Measurements from ENCODE around the gene CAMKK1.

The CAMKK1 gene

DNA sequence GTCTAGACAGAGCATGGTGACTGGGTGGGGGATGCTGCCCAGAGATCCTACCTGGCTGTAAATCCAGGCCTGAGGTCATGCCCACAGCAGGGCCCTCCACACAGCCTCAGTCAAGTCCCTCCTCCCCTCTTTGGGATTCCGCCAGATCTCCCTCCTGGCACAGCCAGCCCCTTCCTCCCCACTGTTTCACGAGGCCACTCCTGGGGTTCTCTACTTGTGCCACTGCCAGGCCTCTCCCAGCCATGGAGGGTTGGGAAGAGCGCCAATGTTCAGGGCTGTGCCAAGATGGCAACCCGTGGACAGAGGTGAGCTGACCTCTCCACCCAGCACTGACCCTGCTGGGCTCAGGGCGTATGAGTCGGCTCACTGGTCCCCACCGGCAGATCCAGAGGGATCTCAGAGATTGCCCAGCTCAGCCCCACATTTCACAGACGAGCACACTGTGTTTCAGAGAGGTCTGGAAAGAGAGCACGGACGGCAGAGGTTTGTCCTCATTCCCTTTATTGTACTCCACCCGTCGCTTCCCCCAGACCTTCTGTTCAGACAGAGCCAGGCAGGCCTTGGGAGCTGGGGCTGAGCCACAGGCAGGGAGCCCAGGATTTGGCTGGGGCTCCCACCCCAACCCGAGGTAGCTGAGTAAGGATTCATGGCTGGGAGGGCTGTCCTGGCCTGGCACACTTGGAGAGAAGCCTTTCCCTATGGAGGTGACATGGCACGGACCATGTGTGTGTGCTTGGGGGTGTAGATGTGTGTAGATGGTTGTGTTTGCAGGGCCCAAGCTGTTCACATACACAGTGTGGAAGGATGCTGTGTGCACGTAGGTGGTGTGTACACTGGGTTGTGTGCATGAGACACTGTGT, 3.5 kb upstream of the CAMKK1 start:
- DNase-seq (ENCODE audit: low read depth in 2 of 2): no peak

GRCh38 chr17:3895354-3895753, 2.5 kb upstream of the CAMKK1 start:
- DNase-seq (ENCODE audit: low read depth in 2 of 2): no peak

DNA sequence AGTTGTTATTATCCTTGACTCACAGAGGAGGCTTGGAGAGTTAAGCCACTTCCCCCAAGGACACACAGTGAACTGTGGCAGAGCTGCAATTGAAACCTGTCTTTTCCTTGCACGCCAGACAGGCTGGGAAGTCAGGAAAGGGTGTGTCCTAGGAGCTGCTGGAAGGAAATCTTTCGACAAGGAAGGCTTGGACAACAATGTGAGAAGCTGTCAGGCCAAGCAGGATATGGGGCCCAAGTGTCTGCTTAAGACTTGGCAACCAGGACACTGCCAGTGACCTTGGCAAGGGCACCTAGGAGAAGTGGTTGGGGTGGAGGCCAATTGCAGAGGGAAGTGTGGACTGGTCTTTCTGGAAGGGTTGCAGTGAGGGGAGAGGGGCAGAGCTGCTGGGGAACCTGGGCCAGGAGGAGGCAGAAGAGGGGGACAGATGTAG, 2.1 kb upstream of the CAMKK1 start:
- no peak for DNase-seq (ENCODE audit: low read depth in 2 of 2)

- no peak for DNase-seq (ENCODE audit: low read depth in 2 of 2)
Observed at GRCh38 chr17:3894188-3894587, 1.3 kb upstream of the CAMKK1 start.

DNA sequence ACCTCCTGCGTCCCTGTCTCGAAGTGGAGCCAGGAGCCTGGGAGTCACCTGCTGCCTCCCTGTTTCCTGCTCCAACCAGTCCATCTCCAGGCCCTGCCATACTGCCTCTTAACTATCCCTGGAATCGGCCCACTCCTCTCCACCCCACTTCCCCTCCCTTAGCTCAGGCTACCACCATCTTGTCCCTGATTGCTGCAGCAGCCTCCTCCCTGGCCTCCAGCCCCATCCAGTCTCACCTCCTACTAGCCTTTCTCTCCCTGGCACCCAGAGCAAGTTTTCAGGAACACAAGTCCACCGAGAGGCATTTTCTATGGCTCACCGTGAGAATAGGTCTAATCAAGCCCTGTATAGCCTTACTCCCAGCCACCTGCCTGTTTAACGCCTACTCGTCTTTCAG, 865 bp upstream of the CAMKK1 start:
- no peak for DNase-seq (ENCODE audit: low read depth in 2 of 2)

GRCh38 chr17:3892095-3892998, 506 bp downstream of the CAMKK1 start:
- peak in 1 of 2 donors; percentile 48 for DNase-seq (ENCODE audit: low read depth in 2 of 2)

DNA sequence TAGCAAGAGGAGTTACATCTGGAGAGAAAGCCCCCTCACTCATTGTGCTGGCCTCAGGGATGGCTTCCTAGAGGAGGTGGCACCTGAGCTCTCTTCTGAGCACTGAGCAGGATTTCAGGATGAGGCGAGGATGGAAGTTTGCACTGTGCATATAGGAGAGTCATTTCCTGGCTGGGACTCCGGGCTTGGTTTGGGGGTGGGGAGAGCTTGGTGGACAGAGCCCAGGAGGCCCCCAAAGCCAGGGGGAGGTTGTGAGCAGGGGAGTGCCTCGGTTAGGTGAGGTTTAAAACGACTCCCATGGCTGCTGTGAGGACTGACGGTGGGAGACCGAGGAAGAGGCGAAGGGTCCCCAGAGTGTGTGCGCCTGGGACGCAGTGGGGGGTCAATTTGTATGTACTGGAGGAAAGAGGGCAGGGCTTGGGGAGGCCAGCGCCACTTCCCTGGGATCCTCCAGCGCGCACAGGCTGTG, 1.2 kb downstream of the CAMKK1 start:
- DNase-seq (ENCODE audit: low read depth in 2 of 2): no peak

GRCh38 chr17:3890878-3891219, 2.0 kb downstream of the CAMKK1 start:
- DNase-seq (ENCODE audit: low read depth in 2 of 2): no peak

DNA sequence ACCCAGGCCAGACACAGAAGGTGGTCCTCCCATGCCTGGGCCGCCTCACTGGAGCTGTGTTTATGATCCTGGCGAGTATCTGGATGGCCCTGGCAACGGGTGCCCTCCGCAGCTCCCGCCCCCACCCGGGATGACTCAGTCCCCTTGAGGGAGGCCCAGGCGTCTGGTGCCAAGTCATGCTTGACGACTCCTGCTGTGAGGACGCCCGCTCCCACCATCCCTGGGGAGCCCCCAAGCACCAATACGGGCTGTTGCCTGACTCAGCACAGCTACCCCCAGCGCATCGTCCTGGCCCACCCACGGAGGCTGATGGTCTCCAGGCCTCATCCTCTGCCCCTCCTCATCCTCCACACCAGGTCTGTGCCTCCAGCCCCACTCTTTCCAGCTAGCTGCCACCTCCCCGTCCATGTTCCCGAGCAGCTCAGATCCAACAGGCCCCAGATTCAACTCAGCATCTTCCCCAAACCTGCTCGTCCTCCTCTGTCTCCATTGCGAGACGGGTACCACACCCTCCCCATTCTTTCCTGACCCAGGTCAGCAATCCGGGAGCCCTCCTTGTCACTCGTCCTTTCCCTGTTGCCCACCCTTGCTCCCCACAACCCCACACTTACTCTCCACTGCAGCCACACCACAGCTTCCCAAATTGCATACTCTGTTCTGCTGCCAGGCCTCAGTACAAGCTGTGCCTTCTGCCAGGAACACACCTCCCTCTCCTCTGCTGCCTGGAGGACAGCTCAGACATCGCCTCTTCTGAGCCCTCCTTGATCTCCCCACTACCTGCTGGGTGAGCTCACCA, 2.6 kb downstream of the CAMKK1 start:
- peak in 1 of 2 donors; percentile 23 for DNase-seq (ENCODE audit: low read depth in 2 of 2)

DNA sequence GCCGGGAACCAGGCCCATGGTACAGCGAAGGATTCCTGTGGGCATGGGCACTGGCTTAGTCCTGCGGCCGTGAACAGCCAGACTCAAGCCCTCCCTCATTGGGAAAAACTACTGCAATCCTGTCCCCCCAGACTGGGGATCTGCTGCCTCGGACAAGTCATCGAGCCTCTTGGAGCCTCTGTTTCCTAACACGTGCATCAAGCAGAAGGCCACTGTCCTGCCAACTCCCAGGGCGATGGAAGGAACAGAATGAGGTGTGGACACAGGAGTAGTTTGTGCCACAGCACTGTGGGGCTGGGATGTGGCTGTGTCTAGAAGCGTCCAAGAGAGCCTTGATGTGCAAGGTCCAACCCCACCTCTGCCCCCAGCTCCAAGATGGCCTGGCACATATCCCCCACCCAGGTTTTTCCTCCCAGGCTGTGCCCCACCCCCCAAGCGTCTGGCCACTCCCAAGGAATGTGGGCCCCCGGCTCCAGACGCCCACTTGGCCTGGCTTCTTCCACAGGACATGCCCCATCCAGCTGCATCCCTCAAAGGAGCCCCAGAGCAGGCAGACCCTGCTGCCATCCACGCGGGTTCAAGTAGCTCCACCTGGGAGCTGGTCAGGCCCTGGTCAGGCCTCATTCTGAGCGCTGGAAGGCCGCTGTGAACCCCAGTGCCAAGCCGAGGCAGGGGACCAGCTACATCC, 3.4 kb downstream of the CAMKK1 start:
- DNase-seq (ENCODE audit: low read depth in 2 of 2): no peak

- DNase-seq (ENCODE audit: low read depth in 2 of 2): no peak
Observed at GRCh38 chr17:3888343-3889171, 4.3 kb downstream of the CAMKK1 start.

GRCh38 chr17:3887804-3888203, 5.0 kb downstream of the CAMKK1 start:
- DNase-seq (ENCODE audit: low read depth in 2 of 2): no peak

DNA sequence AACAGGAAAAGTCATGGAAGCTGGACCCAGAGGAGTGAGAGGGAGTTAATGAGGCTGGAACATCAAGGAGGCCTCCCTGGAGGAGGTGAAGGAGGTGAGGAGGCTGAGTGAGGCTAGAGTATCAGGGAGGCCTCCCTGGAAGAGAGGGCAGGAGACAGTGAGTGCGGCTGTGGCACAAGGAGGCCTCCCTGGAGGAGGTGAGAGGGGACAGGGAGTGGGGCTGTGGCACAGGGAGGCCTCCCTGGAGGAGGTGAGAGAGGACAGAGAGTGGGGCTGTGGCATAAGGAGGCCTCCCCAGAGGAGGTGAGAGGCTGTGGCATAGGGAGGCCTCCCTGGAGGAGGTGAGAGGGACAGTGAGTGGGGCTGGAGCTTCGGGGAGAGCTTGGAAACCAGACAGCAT, 5.5 kb downstream of the CAMKK1 start:
- no peak for DNase-seq (ENCODE audit: low read depth in 2 of 2)

GRCh38 chr17:3886776-3887175, 6.1 kb downstream of the CAMKK1 start:
- no peak for DNase-seq (ENCODE audit: low read depth in 2 of 2)

GRCh38 chr17:3885970-3886369, 6.9 kb downstream of the CAMKK1 start:
- no peak for DNase-seq (ENCODE audit: low read depth in 2 of 2)

DNA sequence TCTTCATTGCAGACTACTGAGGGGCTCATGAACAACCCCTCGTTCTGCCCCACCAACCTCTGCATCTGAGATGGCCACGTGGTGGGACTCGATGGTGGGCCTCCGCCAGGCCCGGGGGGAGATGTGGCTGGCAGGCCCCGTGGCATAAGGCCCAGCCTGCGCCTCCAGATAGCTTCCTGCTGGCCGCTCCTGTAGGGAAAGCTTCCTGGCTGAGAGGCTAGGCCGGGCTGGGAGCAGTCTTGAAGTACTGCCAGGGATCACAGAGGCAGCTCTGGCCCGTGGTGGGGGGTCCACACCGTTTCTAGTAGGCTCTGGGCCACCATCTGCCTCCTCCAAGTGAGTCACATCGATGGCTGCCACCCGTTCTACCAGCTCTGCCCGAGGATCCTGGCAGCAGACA, 7.6 kb downstream of the CAMKK1 start:
- DNase-seq (ENCODE audit: low read depth in 2 of 2): no peak

GRCh38 chr17:3884188-3884587, 8.7 kb downstream of the CAMKK1 start:
- DNase-seq (ENCODE audit: low read depth in 2 of 2): no peak

DNA sequence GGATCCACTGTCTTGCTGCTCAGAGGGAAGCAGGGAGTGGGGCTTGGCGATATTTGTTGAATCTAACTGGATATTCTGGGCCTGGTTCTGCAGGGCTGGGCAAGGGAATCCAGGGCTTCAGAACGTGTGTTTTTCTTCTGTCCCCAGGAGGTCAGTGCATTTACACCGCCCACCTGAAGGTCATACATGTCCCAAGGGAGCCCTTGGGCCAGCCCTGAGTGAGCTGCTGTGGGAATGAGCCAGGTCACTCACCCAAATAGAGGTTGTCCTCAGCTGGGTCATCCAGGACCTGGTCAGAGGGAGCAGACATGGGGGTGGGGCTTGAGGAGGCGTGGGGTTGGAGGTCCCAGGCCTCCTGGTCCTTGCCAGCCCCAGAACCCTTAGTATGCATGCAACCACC, 10.6 kb downstream of the CAMKK1 start:
- no peak for DNase-seq (ENCODE audit: low read depth in 2 of 2)

DNA sequence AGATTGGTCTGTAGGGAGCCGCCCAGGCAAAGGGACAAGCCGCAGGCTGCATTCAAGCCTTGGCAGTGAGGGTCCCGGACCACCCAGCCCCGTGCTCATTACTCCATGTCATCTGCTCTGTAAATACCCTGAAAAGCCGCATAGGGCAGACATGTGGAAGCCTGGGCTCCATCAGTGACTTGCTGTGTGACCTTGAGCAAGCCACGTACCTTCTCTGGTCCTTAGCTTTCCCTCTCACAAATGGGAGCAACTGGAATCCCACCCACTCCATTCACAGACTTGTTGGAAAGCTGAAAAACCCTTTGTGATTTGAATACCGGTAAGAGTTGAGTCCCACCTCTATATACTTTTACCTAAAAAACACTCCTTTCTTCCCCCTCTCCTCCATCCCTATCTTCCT, 11.9 kb downstream of the CAMKK1 start:
- no peak for DNase-seq (ENCODE audit: low read depth in 2 of 2)

DNA sequence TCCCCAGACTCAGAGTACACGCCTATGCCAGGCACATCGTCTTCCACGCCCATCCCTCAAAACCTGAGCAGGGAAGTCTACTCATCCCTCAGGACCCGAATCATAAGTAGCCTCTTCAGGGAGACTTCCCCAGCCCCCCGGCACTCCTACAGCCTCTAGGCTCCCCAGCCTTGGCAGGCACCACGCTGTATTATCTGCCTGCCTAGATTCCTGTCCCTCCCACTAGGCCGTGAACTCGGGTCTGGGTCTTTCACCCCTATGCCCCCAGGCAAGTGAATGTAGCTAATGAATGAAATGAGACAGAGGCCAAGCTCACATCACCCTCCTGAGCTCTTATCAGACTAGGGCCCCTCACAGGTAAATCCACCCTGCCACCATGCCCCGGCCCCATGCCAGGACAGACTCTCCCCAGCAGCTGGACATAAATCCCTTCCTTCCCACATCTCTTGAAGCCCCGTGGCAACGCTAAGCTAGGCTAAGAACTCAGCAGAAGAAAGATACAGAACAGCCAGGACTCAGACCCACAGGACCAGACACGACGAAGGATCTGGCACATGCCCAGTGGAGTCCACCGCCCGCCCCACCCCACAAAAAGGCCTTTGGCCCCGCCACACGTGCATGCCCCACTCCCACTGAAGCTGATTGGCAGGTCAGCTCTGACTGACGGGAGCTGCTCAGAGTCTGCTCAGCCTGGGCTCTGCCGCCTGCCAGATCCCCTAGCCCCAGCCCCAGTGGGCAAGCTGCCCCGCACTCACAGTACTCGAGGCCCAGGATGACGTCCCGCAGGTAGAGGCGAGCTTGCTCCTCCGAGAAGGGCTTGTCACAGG, 13.0 kb downstream of the CAMKK1 start:
- DNase-seq (ENCODE audit: low read depth in 2 of 2): no peak
